NCI-H2081 treated with DMSO at 0.1 percent for 48 hours (cell line): Measurements from ENCODE around the gene KRTAP5-11.
"Not testable (repeated sequence)": the region's sequence is repeated elsewhere in the genome, so short reads cannot be mapped to it uniquely, and the experiment has no call there.

Source experiments
- DNase-seq: peaks from one replicate; lab custom pipeline; 2025; lab: John Stamatoyannopoulos, UW

Gene KRTAP5-11

DNA sequence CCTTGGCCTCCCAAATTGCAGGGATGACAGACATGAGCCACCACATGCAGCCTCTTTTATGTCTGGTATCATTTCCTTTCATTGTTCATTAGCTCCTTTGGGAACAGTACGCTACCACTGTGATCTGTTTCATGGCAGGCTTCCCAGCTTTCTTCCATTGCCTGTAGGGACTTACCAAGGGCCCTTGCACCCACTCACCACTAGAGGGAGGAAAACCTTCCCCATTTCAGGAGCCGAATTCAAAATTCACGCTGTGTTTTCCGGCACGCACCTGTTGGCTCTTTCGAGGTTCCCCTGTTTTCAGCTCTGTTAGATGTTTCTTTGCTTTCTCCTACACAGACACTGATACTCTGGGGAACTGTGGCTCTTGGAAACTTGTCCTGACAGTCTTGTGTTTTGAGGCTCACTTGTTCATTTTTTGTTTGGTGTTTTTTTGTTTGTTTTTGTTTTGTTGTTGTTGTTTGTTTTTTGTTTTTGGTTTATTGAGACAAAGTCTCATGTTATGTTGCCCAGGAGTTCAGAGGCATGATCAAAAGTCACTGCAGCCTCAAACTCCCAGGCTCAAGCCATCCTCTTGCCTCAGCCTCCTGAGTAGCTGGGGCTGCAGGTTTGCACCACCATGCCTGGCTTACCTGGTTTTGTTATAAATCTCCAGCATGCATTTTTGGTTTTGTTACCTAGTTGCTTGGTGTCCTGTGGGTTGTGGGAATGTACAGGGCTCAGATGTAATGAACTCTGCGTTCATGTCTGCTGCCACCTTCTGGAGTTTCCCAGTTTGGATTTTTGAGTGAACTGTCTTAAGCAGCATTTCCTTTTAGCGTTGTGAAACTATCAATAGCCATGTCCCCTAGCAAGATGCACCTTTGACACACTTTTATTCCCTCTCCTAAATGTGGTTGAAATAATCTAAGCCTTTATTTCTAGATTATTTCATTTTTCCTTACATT lies 2.3 kb downstream of the KRTAP5-11 start:
- DNase-seq, result peak; percentile 5

DNA sequence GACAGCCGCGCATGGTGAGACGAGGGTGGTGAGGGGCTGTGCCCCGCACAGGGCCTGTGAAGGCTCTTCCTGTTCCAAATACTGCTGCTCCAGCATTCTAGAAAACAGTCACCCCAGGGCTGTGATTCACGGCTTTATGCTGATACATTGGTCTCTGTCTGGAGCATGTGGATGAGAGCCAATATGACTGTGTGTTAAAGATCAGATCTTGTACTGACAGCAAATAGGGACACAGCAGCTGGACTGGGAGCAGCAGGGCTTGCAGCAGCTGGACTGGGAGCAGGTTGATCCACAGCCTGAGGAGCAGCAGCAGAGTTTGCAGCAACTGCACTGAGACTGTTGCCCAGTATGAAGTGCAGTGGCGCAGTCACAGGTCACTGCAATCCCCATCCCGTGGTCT lies 3.2 kb downstream of the KRTAP5-11 start:
- DNase-seq, result not testable (repeated sequence)

DNA sequence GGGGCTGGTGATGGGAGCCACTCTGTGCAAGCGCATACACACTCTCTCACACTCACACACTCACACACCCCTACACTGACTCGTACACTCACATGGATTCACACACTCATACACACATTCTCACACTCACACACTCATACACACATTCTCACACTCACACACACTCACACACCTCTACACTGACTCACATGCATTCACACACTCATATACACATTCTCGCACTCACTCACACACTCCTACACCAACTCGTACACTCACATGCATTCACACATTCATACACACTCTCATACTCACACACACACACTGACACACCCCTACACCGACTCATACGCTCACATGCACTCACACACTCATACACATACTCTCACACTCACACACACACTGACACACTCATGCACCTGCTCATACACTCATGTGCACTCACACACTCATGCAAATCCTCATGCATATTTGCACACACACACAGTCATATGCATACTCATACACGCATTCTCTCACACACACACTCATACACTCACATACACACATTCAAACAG lies 5.1 kb downstream of the KRTAP5-11 start:
- no peak for DNase-seq

DNA sequence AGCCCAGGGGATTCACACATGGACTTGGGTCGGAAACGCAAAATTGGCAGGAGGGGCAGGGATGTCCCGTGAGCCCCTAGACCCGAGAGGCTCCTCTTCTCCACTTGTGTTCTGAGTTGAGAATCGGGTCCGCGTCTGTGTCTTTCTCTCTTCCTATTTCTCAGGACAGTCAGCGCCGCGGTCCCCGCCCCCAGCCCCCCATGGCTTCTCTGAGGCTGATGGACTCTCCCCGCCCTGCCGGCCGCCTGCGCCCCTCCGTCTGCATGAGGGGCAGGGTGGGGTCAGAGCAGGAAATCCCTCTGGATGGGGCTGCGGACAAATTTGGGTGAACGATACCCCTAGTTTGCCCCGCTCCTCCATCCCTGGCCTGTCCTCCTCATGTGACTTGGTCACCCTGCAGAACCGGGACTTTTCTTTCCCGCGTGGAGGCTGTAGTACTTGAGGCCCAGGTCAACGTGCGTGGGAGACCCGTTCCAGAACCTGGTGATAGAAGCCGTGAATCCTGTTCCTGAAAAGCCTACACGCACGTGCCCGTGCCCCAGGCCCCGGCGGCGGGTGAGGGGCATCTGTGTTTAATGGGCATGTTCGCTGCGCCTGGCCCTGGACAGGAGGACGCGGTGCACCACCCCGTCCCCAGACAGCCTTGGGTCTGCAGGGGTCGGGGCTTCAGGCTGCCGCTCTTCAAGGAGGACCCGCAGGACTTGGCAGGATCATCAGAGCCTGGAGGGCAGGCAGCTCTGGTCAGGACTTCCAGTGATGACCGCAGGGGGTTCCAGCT lies 5.8 kb downstream of the KRTAP5-11 start:
- not testable (repeated sequence) for DNase-seq

DNA sequence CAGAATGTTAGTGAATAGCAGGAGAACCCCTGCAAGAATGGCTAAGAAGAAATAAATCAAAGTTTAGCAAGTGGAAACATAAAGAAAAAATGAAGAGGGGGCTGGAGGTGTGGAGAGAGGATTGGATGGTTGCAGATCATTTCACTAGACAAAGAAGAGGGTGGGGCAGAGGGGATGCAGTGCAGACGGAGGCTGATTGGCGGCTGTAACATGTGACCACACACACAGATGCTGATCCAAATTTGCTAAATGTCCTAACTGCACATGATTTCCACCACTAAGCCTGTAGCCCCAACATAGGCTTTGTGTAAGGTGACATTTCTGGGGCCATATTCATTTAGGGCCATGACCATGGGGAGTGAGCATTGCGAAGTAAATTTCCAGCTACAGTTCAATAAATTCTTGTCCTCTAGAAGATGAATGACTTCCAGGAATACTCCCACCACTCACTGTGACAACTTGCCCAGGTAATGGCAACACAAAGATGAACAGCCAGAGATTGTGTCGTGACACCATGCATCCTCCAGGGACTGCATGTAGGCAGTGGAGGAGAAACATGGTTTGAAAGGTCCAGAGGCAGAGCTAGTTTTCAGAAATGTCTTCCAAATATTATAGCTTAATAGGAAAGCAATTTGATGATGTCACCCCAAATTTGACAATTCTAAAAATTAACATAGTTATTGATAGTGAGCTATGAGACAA lies 6.8 kb downstream of the KRTAP5-11 start:
- no peak for DNase-seq

DNA sequence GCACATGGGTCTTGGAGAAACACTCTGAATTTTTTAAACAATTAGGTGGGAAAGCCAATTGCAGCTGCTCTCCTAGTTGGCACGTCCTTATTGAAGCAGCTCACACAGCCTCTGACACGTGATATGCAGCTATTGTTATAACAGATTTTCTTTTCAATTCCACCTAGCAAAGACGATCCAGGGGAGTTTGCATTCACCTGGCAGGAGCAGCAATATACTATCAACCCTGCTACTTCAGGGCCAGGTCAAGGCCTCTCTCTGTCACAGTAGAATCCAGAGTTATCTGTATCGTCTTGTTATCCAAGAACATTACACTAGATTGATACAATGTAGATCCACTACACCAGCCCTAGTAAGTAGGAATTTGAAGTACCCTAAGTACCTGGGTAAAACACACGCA lies 8.3 kb downstream of the KRTAP5-11 start:
- no peak for DNase-seq

DNA sequence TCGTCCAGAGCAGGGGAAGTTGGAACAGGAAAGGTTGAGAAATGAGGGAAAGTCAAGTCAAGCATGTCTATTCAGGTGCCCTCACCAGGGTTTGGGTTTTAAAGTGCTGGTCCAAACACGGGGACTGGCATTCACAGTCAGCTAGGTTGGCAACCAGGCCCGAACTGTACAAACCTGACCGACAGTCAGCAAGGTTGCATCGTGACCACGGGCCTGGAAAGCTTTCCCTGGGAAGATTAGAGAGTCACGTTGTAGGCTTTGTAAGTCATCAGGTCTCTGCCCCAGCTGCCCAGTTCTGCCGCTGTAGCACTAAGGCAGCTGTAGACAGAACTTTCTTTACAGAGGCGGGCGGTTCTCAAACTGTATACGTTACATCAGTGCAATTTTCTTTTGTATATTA lies 9.9 kb downstream of the KRTAP5-11 start:
- no peak for DNase-seq

DNA sequence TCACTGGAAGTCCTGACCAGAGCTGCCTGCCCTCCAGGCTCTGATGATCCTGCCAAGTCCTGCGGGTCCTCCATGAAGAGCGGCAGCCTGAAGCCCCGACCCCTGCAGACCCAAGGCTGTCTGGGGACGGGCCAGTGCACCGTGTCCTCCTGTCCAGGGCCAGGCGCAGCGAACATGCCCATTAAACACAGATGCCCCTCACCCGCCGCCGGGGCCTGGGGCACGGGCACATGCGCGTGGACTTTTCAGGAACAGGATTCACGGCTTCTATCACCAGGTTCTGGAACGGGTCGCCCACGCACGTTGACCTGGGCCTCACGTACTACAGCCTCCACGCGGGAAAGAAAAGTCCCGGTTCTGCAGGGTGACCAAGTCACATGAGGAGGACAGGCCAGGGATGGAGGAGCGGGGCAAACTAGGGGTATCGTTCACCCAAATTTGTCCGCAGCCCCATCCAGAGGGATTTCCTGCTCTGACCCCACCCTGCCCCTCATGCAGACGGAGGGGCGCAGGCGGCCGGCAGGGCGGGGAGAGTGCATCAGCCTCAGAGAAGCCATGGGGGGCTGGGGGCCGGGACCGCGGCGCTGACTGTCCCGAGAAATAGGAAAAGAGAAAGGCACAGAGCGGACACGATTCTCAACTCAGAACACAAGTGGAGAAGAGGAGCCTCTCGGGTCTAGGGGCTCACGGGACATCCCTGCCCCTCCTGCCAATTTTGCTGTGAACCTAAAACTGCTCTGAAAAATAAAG lies 11.4 kb downstream of the KRTAP5-11 start:
- DNase-seq, result not testable (repeated sequence)

DNA sequence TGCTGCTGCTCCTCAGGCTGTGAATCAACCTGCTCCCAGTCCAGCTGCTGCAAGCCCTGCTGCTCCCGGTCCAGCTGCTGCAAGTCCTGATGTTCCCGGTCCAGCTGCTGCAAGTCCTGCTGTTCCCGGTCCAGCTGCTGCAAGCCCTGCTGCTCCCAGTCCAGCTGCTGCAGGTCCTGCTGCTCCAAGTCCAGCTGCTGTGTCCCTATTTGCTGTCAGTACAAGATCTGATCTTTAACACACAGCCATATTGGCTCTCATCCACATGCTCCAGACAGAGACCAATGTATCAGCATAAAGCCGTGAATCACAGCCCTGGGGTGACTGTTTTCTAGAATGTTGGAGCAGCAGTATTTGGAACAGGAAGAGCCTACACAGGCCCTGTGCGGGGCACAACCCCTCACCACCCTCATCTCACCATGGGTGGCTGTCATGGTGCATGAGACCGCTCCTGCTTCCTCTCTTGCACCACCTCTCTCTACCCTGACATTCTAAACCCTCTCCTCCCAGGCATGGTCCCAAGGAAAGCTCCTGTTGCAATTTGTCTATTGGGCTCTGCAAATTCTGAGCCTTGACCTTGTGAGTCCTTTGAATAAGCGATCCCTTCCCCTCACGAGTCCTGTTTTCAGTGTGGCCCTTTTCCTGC lies 13.8 kb downstream of the KRTAP5-11 start:
- DNase-seq, result no peak

DNA sequence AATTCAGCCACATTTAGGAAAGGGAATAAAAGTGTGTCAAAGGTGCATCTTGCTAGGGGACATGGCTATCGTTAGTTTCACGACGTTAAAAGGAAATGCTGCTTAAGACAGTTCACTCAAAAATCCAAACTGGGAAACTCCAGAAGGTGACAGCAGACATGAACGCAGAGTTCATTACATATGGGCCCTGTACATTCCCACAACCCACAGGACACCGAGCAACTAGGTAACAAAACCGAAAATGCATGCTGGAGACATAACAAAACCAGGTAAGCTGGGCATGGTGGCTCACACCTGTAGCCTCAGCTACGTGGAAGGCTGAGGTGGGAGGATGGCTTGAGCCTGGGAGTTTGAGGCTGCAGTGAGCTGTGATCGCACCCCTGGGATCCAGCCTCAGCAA lies 15.0 kb downstream of the KRTAP5-11 start:
- DNase-seq, result not testable (repeated sequence)

DNA sequence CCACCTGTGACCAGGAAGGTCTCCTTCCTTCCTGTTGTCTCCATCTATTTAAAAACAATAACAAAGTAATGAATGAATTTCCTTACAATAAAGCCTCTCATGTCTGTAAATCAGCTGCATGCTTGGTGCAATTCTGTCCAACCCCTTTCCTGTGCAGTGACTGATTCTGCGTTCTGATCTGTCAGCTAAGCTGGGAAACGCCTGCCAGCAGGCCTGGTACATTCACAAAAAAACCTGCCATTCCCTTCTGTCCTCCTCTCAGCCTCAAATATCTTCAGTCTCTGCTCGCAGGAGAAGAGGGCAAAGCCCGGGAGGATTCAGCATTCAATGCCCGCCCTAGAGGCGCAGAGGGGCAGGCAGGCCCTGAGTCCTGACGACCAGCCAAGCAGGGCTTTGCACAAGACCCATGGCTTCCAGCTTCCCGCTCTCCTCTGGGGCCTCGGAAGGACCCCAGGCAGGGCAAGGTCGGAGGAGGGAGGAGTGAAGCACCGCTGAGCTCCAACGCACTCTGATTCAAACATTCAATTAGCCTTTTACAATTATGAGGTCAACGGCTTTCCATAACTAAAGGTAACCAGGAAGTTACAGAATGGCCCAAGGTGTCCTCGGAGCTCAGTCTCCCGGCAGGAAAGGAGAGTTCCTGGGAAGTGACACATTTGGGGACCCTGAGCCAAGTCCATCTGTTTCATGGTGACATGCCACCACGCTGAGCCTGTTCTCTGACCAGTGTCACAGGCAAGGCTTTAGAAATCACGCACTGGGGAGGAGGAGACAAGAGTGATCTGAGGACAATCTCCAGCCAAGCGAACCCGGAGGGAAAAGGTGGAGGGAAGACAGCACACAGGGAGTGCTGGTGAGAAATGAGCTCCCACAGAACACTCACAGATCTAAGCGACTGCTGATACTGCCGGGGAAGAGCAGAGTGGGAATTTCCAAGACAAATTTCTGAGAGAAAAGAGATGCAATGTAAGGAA lies 15.8 kb downstream of the KRTAP5-11 start:
- not testable (repeated sequence) for DNase-seq

DNA sequence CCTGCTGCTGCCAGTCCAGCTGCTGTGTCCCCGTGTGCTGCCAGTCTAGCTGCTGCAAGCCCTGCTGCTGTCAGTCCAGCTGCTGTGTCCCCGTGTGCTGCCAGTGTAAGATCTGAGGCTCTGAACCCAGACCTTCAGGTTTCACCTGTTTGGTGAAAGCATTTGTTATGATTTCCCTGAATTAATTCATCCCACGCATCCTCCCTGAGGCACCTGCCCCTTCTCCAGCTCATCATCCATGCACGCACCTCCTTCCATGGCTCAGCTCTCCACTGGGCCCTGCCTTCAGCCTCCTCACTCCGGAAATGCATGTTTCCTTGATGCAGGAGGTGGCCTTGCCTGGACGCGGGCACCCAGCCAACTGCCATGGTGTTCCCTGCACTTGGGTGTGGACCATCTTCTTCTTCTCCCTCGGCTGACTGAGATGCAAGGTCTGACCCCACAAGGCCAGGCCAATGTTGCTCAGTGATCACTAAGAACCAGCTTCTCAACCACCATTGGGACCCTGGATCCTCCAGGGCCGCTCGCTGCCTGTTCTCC lies 16.5 kb downstream of the KRTAP5-11 start:
- DNase-seq, result no peak

DNA sequence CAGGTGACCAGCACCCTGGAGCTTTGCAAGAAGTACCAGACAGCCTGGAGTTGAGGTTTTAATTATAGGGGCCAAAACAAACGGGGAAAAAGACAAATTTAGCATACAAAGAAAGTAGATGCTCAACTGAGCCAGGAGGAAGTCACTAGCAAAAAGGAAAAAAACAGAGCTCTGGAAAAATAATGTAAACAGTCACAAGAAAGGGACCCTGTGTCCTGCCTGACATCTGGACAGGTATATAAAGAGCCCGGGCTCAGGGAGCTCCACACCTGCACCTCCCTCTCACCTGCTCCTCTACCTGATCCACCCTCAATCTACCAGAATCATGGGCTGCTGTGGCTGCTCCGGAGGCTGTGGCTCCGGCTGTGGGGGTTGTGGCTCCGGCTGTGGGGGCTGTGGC lies 17.4 kb downstream of the KRTAP5-11 start, which contains the start of gene KRTAP5-10:
TSS of gene KRTAP5-10 (plus strand) at position 301 of the 400 bp plus-strand sequence. CDS start at position 326, 25 bp downstream.
- no peak for DNase-seq

DNA sequence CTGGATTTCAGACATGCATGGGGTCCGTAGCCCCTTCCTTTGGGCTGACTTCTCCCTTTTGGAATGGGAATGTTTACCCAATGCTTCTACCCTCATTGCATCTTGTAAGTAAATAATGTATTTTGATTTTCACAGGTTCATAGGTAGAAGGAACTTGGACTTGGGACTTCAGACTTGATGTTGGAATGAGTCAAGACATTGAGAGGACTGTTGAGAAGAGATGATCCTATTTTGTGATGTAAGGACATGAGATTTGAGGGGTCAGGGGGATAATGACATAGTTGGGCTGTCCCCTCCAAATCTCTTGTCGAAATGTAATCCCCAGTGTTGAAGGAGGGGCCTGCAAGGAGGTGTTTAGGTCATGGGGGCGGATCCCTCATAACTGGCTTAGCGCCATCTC lies 18.2 kb downstream of the KRTAP5-11 start:
- DNase-seq, result no peak

DNA sequence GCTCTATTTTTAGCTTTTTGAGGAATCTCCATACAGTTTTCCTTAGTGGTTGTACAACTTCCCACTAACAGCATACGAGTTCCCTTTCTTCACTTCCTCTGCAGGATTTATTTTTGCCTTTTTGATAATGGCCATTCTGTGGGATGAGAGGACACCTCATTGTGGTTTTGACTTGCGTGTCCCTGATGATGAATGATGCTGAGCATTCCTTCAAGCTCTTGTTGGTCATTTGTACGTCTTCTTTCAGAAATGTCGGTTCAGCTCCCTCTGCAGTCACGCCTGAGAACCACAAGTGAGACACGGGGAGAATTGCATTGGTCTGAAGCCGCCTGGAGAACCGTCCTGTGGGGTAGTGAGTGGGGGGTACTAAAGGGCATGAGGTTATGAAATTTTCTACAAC lies 19.3 kb downstream of the KRTAP5-11 start:
- no peak for DNase-seq

DNA sequence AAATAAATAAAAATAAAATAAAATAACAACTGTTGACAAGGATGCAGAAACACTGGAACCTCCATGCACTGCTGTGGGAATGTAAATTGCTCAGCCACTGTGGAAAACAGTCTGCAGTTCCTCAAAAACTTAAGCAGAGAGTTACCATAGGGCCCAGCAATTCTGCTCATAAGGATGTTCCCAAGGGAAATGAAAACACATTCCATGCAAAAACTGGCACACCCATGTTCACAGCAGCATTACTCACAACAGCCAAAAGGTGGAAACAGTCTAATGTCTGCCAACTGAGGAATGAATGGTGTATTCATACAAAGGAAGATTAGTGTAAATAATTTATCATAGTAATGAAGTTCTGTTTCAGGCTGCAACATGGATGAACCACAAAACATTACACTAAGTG lies 20.6 kb downstream of the KRTAP5-11 start:
- DNase-seq, result no peak

DNA sequence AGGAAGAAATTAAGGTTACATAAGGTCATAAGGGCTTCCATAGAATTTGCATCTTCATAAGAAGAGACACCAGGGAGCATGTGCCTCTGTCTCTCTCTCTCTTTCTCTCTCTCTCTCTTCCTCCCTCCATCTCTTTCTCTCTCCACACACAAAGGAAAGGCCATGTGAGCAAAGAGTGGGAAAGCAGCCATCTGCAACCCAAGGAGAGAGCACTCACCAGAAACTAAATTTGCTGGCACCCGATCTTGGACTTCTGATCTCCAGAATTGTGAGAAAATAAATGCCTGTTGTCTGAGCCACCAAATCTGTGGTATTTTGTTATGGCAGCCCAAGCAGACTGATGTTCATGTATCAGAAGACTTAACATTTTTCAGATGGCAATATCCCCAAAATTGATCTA lies 23.7 kb downstream of the KRTAP5-11 start:
- DNase-seq, result no peak

DNA sequence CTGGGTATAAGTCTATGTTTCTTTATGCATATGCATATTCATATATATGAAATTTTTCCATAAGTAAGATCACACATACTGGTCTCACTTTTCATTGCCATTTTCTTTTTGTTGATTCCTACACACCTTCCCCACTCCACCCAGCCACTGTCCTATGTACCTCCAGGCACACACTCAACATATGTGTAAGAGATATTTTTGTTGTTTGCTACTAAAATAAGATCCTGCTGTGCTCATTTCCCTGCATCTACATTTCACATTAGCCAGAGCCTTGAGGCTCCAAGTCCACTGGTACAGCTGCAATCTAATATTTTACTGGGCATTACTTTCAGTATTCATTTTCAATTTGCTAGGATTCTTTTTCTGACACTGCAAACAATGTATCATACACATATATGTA lies 25.4 kb downstream of the KRTAP5-11 start:
- DNase-seq, result no peak

DNA sequence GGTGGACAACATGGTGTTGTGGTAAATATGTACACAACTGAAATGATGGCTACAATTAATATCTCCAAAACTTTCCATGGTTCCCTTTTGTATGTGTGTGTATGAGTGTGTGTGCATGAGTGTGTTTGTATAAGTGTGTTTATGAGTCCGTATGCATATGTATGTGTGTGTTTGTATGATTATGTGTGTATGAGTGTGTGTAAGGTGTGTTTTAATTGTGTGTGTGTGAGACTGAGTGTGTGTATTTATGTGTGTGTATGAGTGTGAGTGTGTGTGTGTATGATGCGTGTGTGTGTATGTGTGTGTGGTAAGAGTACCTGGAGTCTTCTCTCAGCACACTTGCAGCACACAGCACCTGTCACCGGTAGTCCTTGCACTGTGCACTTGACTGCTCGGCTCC lies 26.7 kb downstream of the KRTAP5-11 start:
- no peak for DNase-seq
